Measurements from ENCODE around the gene VEGFA.

The VEGFA gene

GRCh38 chr6:43776115-43776798 is 6.2 kb downstream of the VEGFA start:
- ATAC-seq: no peak

More at GRCh38 chr6:43776115-43776798, 6.2 kb downstream of the VEGFA start:
- TF ChIP-seq CREB5 (CRISPR knock-in tag; IDR thresholded peaks at IDR 0.05; ENCODE audit: low read depth): no peak
- no peak for TF ChIP-seq POU6F1 (CRISPR knock-in tag; IDR thresholded peaks at IDR 0.05; ENCODE audit: borderline replicate concordance, low read depth)
- TF ChIP-seq ISL1 (CRISPR knock-in tag; IDR thresholded peaks at IDR 0.05): no peak
- TF ChIP-seq ESRRG (CRISPR knock-in tag; IDR thresholded peaks at IDR 0.05): no peak
- TF ChIP-seq CSDC2 (CRISPR knock-in tag; IDR thresholded peaks at IDR 0.05): no peak
- no peak for TF ChIP-seq ZFP30 (CRISPR knock-in tag; IDR thresholded peaks at IDR 0.05)
- TF ChIP-seq ZNF70 (CRISPR knock-in tag; IDR thresholded peaks at IDR 0.05): no peak
- no peak for TF ChIP-seq ZNF565 (CRISPR knock-in tag; conservative IDR thresholded peaks at IDR 0.05; ENCODE audit: low read depth)
- TF ChIP-seq PATZ1 (CRISPR knock-in tag; IDR thresholded peaks at IDR 0.05; ENCODE audit: borderline replicate concordance): no peak
- no peak for TF ChIP-seq TOX (CRISPR knock-in tag; IDR thresholded peaks at IDR 0.05; ENCODE audit: borderline replicate concordance)
- no peak for TF ChIP-seq ZC3H10 (CRISPR knock-in tag; IDR thresholded peaks at IDR 0.05)
- no peak for TF ChIP-seq TSHZ2 (CRISPR knock-in tag; IDR thresholded peaks at IDR 0.05)
- TF ChIP-seq PPARA (CRISPR knock-in tag; IDR thresholded peaks at IDR 0.05; ENCODE audit: borderline replicate concordance): no peak
- no peak for TF ChIP-seq GLIS3 (CRISPR knock-in tag; IDR thresholded peaks at IDR 0.05)
- TF ChIP-seq ZNF8 (CRISPR knock-in tag; IDR thresholded peaks at IDR 0.05): no peak
- no peak for TF ChIP-seq CSRNP3 (CRISPR knock-in tag; IDR thresholded peaks at IDR 0.05)
- TF ChIP-seq ARNTL (CRISPR knock-in tag; IDR thresholded peaks at IDR 0.05; ENCODE audit: borderline replicate concordance, low read depth): no peak
- TF ChIP-seq SNAI2 (CRISPR knock-in tag; IDR thresholded peaks at IDR 0.05): no peak
- TF ChIP-seq ZFP3 (CRISPR knock-in tag; IDR thresholded peaks at IDR 0.05): no peak
- TF ChIP-seq TCF4 (CRISPR knock-in tag; IDR thresholded peaks at IDR 0.05; ENCODE audit: borderline replicate concordance): no peak

All from SK-N-SH treated with all-trans-retinoic acid at 6 μM for 48 hours (cell line).